Esophagus (tissue), 2 donors: ENCODE data around the gene HSPA1A. TPM values are rescaled to one million over a fixed set of nuclear protein-coding genes. Genes with fewer than 3 reads are reported as not detected.

Source experiments
- H3K27ac ChIP-seq, 2 donors: one replicate each; pipeline ENCODE4 v1.5.1; 2013; ENCODE audit warnings: low read depth in 2 of 2, mild to moderate bottlenecking in 2 of 2, inconsistent platforms in 1 of 2, low read length in 1 of 2, moderate library complexity in 1 of 2
- H3K27me3 ChIP-seq, 2 donors: one replicate each; pipeline ENCODE4 v1.6.1; 2013; ENCODE audit warnings: low read length in 2 of 2, control low read depth in 1 of 2, mild to moderate bottlenecking in 1 of 2; ENCODE audit not compliant: insufficient read depth in 2 of 2, control insufficient read depth in 1 of 2
- H3K36me3 ChIP-seq, 2 donors: one replicate each; pipeline ENCODE4 v1.6.1; 2013; ENCODE audit warnings: low read length in 1 of 2; ENCODE audit not compliant: control insufficient read depth in 2 of 2, insufficient read depth in 2 of 2
- H3K4me1 ChIP-seq, 2 donors: one replicate each; pipeline ENCODE4 v1.6.1; 2013; ENCODE audit warnings: low read length in 1 of 2; ENCODE audit not compliant: control insufficient read depth in 2 of 2, insufficient read depth in 2 of 2
- H3K4me3 ChIP-seq, 2 donors: one replicate each; pipeline ENCODE4 v1.5.1; 2013; ENCODE audit warnings: low read length in 2 of 2, mild to moderate bottlenecking in 2 of 2, low read depth in 1 of 2, moderate library complexity in 1 of 2
- H3K9me3 ChIP-seq, 2 donors: one replicate each; pipeline ENCODE4 v1.6.1; 2013; ENCODE audit warnings: mild to moderate bottlenecking in 2 of 2, low read depth in 1 of 2, low read length in 1 of 2, moderate library complexity in 1 of 2; ENCODE audit not compliant: control insufficient read depth in 2 of 2, insufficient read depth in 1 of 2
- WGBS, 2 donors: extraction: QIAGEN DNeasy Blood & Tissue Kit; methylation state at CpG; one replicate each; pipeline ENCODE4 v1.1.7; 2013; 5-methylcytosine and 5-hydroxymethylcytosine counted together
- polyA plus RNA-seq, 2 donors: library from polyadenylated mRNA; stranded (reverse); fragments of 200-250 nt; gene quantifications; one replicate each; pipeline ENCODE4 v1.2.3, GENCODE V29; 2013
- donor health status: healthy with polysubstance abuse.
- donor health status: Bipolar disorder and iron deficiency.

HSPA1A gene
- polyA plus RNA-seq, 2 donors: 105 to 125 TPM

DNA sequence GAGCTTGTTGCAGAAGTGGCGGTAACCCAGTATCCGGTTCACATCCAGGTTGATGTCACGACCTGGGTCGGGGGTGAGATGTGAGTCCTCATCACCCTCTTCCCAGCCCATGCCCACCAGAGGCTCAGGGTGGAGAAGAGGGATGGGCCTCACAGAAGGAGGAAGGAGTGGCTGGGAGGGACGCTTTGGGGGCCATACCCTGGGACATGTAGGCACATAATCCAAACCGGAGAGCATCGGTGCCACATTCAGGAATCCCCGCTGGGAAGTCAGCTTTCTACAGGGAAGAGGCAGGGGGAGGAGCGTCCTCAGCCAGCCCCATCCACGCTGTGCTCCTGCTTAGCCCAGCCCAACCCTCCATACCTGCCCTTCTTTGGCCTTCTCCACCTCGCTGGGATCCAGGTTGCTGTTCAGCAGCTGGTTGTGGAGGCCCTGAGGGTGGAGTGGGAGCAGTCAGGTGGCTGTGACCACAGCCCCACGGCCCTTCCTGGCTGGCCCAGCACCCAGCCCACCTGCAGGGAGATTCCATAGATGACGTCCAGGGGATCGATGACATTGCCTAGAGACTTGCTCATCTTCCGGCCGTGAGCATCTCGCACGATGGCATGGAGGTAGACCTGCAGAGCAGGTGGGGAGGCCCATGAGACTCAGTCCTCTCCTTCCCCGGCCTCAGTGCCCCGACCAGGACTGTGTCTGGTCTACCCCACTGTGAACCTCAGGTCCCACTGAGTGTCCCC lies 34.7 kb upstream of the HSPA1A start:
- peaks cover 8 to 63% of the 10 kb centered on the region in 2 donors for H3K36me3 ChIP-seq
- H3K27me3 ChIP-seq: no peaks in the 10 kb centered on the region
- no peaks in the 10 kb centered on the region for H3K9me3 ChIP-seq
- H3K4me3 ChIP-seq: no peak overlapping the region
- peaks cover 6% of the 10 kb centered on the region in 2 donors for H3K4me1 ChIP-seq
- 87% methylated on average over 20 of the region's 20 CpGs for WGBS, 2 donors
- no peak overlapping the region for H3K27ac ChIP-seq

- H3K36me3 ChIP-seq: peaks cover 8 to 65% of the 10 kb centered on the region in 2 donors
- WGBS, 2 donors: 95 to 96% methylated on average over 23 of the region's 23 CpGs
- H3K9me3 ChIP-seq: no peaks in the 10 kb centered on the region
- no peak overlapping the region for H3K4me3 ChIP-seq
- no peak overlapping the region for H3K27ac ChIP-seq
- H3K4me1 ChIP-seq: peaks cover 6% of the 10 kb centered on the region in 2 donors
- no peaks in the 10 kb centered on the region for H3K27me3 ChIP-seq
Observed at GRCh38 chr6:31781244-31782125, 33.9 kb upstream of the HSPA1A start.

DNA sequence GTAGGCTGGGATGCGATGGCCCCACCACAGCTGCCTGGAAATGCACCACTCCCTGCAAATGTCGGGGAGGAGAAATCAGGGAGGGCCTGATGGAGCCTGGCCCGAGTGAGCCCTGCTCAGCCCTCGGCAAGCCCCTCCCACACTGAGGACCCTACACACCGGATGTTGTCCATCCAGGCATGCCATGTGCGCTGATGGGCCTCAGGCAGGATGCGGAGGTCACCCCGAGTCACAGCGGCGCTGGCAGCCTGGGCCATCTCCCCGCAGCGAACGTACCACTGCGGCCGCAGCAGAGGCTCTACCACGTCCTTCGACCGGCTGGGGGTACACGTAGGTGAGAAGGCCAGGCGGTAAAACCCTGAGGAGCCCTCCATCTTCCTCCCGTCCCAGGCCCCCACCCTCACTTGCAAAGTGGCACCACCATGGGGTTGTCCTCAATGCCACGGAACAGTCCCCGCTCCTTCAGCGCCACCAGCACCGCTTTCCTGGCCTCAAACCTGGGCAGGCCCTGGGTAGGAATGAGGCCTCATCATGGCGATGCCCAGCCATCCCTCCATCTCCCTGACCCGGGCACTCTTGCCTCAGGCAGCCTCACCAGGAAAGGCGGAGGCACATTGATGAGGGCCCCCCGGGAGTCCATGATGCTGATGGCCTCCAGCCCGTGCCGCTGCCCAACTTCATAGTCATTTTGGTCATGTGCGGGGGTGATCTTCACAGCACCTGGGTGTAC lies 33.1 kb upstream of the HSPA1A start:
- no peak overlapping the region for H3K27ac ChIP-seq
- H3K36me3 ChIP-seq: peaks cover 8 to 65% of the 10 kb centered on the region in 2 donors
- H3K27me3 ChIP-seq: no peaks in the 10 kb centered on the region
- peaks cover under 1% of the 10 kb centered on the region in 2 donors for H3K4me1 ChIP-seq
- 91 to 92% methylated on average over 32 of the region's 32 CpGs for WGBS, 2 donors
- H3K9me3 ChIP-seq: no peaks in the 10 kb centered on the region
- H3K4me3 ChIP-seq: no peak overlapping the region

DNA sequence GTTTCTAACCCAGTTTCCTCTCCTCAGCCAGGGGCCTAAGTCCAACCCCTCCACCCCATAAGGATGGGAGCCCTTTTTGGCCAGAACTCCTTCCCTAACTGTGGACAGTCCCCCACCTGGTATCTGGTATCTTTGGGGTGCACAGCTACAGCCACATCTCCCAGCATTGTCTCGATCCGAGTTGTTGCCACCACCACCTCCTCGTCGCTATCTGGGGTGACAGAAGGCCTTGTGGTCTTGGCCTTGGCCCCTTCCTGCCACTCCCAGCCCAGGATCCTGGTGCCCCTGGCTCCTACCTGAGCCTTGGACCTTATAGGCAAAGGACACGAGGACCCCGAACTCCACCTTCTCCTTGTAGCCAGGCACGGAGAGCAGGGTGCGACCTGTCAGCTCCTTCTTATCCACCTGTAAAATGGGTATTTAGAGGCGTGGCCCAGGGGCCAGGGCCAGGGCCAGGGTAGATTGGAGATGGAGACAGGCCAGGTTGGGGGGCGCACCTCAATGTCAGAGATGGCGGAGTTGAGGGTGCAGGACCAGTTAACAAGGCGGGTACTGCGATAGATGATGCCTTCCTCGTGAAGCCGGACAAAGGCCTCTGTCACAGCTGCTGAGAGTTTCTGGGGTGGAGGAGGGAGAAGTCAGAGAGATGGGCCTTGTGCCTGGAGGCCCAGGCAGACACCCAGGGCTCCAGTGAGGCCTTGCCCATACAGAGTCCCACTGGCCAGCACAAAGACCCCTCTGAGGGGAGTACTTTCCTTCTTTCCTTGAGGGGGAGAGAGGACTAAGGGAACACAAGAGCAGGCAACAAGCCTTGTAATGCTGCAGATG lies 31.0 kb upstream of the HSPA1A start:
- 94 to 95% methylated on average over 15 of the region's 15 CpGs for WGBS, 2 donors
- Histone ChIP-seq H3K4me1 (no peaks in the 10 kb centered on the region), H3K9me3 (no peaks in the 10 kb centered on the region), H3K27me3 (no peaks in the 10 kb centered on the region), H3K4me3 (no peak overlapping the region), H3K36me3 (peaks cover 8 to 55% of the 10 kb centered on the region in 2 donors), H3K27ac (no peak overlapping the region)

GRCh38 chr6:31785475-31785874 lies 29.9 kb upstream of the HSPA1A start:
- Histone ChIP-seq H3K27ac (no peak overlapping the region), H3K4me3 (no peak overlapping the region), H3K9me3 (no peaks in the 10 kb centered on the region), H3K4me1 (no peaks in the 10 kb centered on the region), H3K27me3 (no peaks in the 10 kb centered on the region), H3K36me3 (peaks cover 5 to 47% of the 10 kb centered on the region in 2 donors)
- 96% methylated on average over 11 of the region's 11 CpGs for WGBS, 2 donors

GRCh38 chr6:31791324-31792089 lies 23.8 kb upstream of the HSPA1A start:
- Histone ChIP-seq H3K27ac (no peak overlapping the region), H3K9me3 (no peaks in the 10 kb centered on the region), H3K36me3 (peaks cover 0 to 10% of the 10 kb centered on the region in 2 donors), H3K4me3 (no peak overlapping the region), H3K4me1 (peaks cover 0 to 2% of the 10 kb centered on the region in 2 donors), H3K27me3 (no peaks in the 10 kb centered on the region)
- 64 to 65% methylated on average over 12 of the region's 12 CpGs for WGBS, 2 donors

DNA sequence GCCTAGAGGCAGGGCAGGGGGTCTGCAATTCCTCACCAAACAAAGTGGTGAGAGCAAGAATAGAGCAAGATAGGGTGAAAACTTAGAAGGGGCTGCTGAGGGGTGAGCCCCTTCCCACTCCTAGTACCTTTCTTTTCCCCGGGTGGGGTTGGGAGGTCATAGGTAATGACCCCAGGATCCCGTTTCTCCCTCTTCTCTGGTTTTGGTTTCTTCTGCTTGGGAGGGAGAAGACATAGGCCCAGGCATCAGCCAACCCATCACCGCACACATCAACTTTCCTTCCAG lies 23.3 kb upstream of the HSPA1A start:
- 82 to 83% methylated on average over 3 of the region's 3 CpGs for WGBS, 2 donors
- Histone ChIP-seq H3K9me3 (no peaks in the 10 kb centered on the region), H3K36me3 (peaks cover 0 to 10% of the 10 kb centered on the region in 2 donors), H3K27me3 (no peaks in the 10 kb centered on the region), H3K4me3 (no peak overlapping the region), H3K27ac (no peak overlapping the region), H3K4me1 (peaks cover 0 to 2% of the 10 kb centered on the region in 2 donors)

DNA sequence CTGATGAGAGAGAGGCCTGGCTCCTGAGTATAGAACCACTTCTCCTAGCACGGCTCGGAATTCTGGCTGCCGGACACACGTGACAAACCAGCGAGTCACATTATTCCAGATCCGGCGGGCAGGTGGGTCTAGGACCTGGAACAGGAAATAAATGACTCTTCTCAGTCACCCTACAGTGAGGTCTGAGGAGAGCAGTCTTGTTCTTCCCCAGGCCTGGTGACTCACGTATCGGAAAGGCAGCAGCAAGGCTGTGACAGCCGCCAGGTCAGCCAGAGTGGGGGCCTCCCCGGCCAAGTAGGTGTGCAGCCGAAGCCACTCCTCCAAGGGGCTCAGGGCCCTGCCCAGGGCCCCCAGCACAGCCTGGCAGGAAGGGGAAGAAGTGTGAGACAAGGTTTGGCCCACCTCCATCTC lies 22.6 kb upstream of the HSPA1A start:
- Histone ChIP-seq H3K4me3 (no peak overlapping the region), H3K4me1 (peaks cover 0 to 2% of the 10 kb centered on the region in 2 donors), H3K27me3 (no peaks in the 10 kb centered on the region), H3K9me3 (no peaks in the 10 kb centered on the region), H3K36me3 (peaks cover 0 to 10% of the 10 kb centered on the region in 2 donors), H3K27ac (peak overlapping the region; percentile 17 to 45)
- 76 to 81% methylated on average over 12 of the region's 12 CpGs for WGBS, 2 donors
